H9 (cell line): ENCODE measurements around the gene CLEC2L. TPM values are rescaled to one million over a fixed set of nuclear protein-coding genes. Genes with fewer than 3 reads are reported as not detected.

ENCODE experiments used
- DNase-seq: peaks from one replicate; pipeline ENCODE4 v3.0.0-alpha.2; 2017
- H2AFZ ChIP-seq: one replicate; pipeline ENCODE4 v1.6.1; 2013; ENCODE audit warnings: mild to moderate bottlenecking, low read length, control low read depth, moderate library complexity
- H2AK5ac ChIP-seq: 2 replicates; pipeline ENCODE4 v1.6.1; 2013; ENCODE audit warnings: low read length, control low read depth, mixed read lengths; ENCODE audit not compliant: insufficient read length
- H2BK120ac ChIP-seq: one replicate; pipeline ENCODE4 v1.6.1; 2013; ENCODE audit warnings: low read depth, mild to moderate bottlenecking, low read length, control low read depth, inconsistent platforms; ENCODE audit not compliant: poor library complexity, severe bottlenecking
- H2BK12ac ChIP-seq: 2 replicates; pipeline ENCODE4 v1.6.1; 2013; ENCODE audit warnings: low read length, control low read depth, mixed read lengths, low read depth; ENCODE audit not compliant: insufficient read length
- H2BK15ac ChIP-seq: 2 replicates; pipeline ENCODE4 v1.6.1; 2013; ENCODE audit warnings: low read depth, low read length, control low read depth
- H2BK20ac ChIP-seq: one replicate; pipeline ENCODE4 v1.6.1; 2013; ENCODE audit warnings: low read depth, mild to moderate bottlenecking, low read length, control low read depth, inconsistent platforms; ENCODE audit not compliant: poor library complexity, severe bottlenecking
- H2BK5ac ChIP-seq: 2 replicates; pipeline ENCODE4 v1.6.1; 2013; ENCODE audit warnings: low read length, control low read depth, mixed read lengths; ENCODE audit not compliant: insufficient read length
- H3K14ac ChIP-seq: 2 replicates; pipeline ENCODE4 v1.6.1; 2013; ENCODE audit warnings: low read length, control low read depth; ENCODE audit not compliant: insufficient read depth
- H3K18ac ChIP-seq: 2 replicates; pipeline ENCODE4 v1.6.1; 2013; ENCODE audit warnings: low read depth, mild to moderate bottlenecking, mixed read lengths, low read length, control low read depth; ENCODE audit not compliant: insufficient read length
- H3K23ac ChIP-seq: 2 replicates; pipeline ENCODE4 v1.6.1; 2013; ENCODE audit warnings: low read length, control low read depth, mixed read lengths, low read depth; ENCODE audit not compliant: insufficient read length
- H3K23me2 ChIP-seq: 2 replicates; pipeline ENCODE4 v1.6.1; 2013; ENCODE audit warnings: low read depth, mild to moderate bottlenecking, mixed read lengths, low read length, control low read depth; ENCODE audit not compliant: insufficient read length, poor library complexity, severe bottlenecking
- H3K27ac ChIP-seq: 2 replicates; pipeline ENCODE4 v1.5.1; 2013; ENCODE audit warnings: low read length, control low read depth, mixed read lengths, low read depth; ENCODE audit not compliant: insufficient read length
- H3K27me3 ChIP-seq: 2 replicates; pipeline ENCODE4 v1.6.1; 2013; ENCODE audit warnings: low read length, control low read depth, inconsistent platforms; ENCODE audit not compliant: insufficient read depth
- H3K4ac ChIP-seq: 2 replicates; pipeline ENCODE4 v1.6.1; 2013; ENCODE audit warnings: low read depth, mild to moderate bottlenecking, control low read depth, inconsistent platforms, low read length, moderate library complexity
- H3K4me1 ChIP-seq: 2 replicates; pipeline ENCODE4 v1.6.1; 2013; ENCODE audit warnings: low read length, control low read depth, inconsistent platforms; ENCODE audit not compliant: insufficient read depth
- H3K4me2 ChIP-seq: 2 replicates; pipeline ENCODE4 v1.6.1; 2013; ENCODE audit warnings: low read length, control low read depth, mixed read lengths; ENCODE audit not compliant: insufficient read length, insufficient read depth
- H3K56ac ChIP-seq: 2 replicates; pipeline ENCODE4 v1.6.1; 2013; ENCODE audit warnings: low read depth, mild to moderate bottlenecking, mixed read lengths, low read length, control low read depth; ENCODE audit not compliant: insufficient read length
- H3K79me1 ChIP-seq: 2 replicates; pipeline ENCODE4 v1.6.1; 2013; ENCODE audit warnings: low read depth, mild to moderate bottlenecking, moderate library complexity, low read length, control low read depth, inconsistent platforms; ENCODE audit not compliant: insufficient read depth, poor library complexity, severe bottlenecking
- H3K79me2 ChIP-seq: 2 replicates; pipeline ENCODE4 v1.6.1; 2013; ENCODE audit warnings: low read length, control low read depth, inconsistent platforms; ENCODE audit not compliant: insufficient read depth
- H3K9ac ChIP-seq: 2 replicates; pipeline ENCODE4 v1.6.1; 2013; ENCODE audit warnings: low read length, control low read depth, mixed read lengths; ENCODE audit not compliant: insufficient read length; ENCODE audit errors: extremely low read depth
- H3K9me3 ChIP-seq: one replicate; pipeline ENCODE4 v1.6.1; 2013; ENCODE audit warnings: low read depth, low read length, inconsistent platforms; ENCODE audit not compliant: control insufficient read depth
- H3T11ph ChIP-seq: one replicate; pipeline ENCODE4 v1.6.1; 2013; ENCODE audit warnings: mild to moderate bottlenecking, low read length, control low read depth, inconsistent platforms
- H4K20me1 ChIP-seq: one replicate; pipeline ENCODE4 v1.6.1; 2013; ENCODE audit not compliant: control insufficient read depth, insufficient read length, insufficient read depth
- H4K5ac ChIP-seq: 2 replicates; pipeline ENCODE4 v1.6.1; 2013; ENCODE audit warnings: low read depth, mild to moderate bottlenecking, mixed read lengths, low read length, control low read depth; ENCODE audit not compliant: insufficient read length
- H4K8ac ChIP-seq: replicated peaks from 2 replicates; pipeline ENCODE4 v1.6.1; 2013; ENCODE audit warnings: low read length, control low read depth, mixed read lengths, low read depth; ENCODE audit not compliant: insufficient read length
- H4K91ac ChIP-seq: 2 replicates; pipeline ENCODE4 v1.6.1; 2013; ENCODE audit warnings: low read depth, mild to moderate bottlenecking, moderate library complexity, mixed read lengths, low read length, control low read depth; ENCODE audit not compliant: insufficient read length
- H3K27ac Mint-ChIP-seq, 3 experiments: 2 replicates in 2 of 3; 3 replicates in 1 of 3; pipeline ENCODE4 v1.8.0; 2020 to 2021; ENCODE audit warnings: mixed read lengths in 3 of 3, mild to moderate bottlenecking in 1 of 3, moderate library complexity in 1 of 3
- H3K27me3 Mint-ChIP-seq: 2 replicates; pipeline ENCODE4 v1.8.0; 2021; ENCODE audit warnings: low read depth, mild to moderate bottlenecking, moderate library complexity, mixed read lengths
- H3K36me3 Mint-ChIP-seq, 3 experiments: 2 replicates in 2 of 3; 3 replicates in 1 of 3; pipeline ENCODE4 v1.8.0; 2020 to 2021; ENCODE audit warnings: low read depth in 3 of 3, mixed read lengths in 3 of 3; ENCODE audit not compliant: insufficient read depth in 1 of 3
- H3K4me1 Mint-ChIP-seq, 2 experiments: 2 replicates each; pipeline ENCODE4 v1.8.0; 2020; ENCODE audit warnings: mixed read lengths in 2 of 2
- H3K4me3 Mint-ChIP-seq, 2 experiments: 2 replicates in 1 of 2; 3 replicates in 1 of 2; pipeline ENCODE4 v1.8.0; 2020 to 2021; ENCODE audit warnings: mild to moderate bottlenecking in 2 of 2, mixed read lengths in 2 of 2, moderate library complexity in 1 of 2
- H3K9me3 Mint-ChIP-seq, 2 experiments: 2 replicates in 1 of 2; 3 replicates in 1 of 2; pipeline ENCODE4 v1.8.0; 2020; ENCODE audit warnings: mild to moderate bottlenecking in 2 of 2, mixed read lengths in 2 of 2, moderate library complexity in 1 of 2
- CTCF ChIP-seq: fragments of 200-600 bp; sonication (generic); conservative IDR thresholded peaks from 3 replicates; pipeline ENCODE4 v1.8.0; 2021; ENCODE audit warnings: antibody characterized with exemption, mild to moderate bottlenecking
- WGBS: extraction: QIAGEN DNeasy Blood & Tissue Kit; methylation state at CpG from one replicate; pipeline ENCODE4 v1.1.7; 2013; ENCODE audit warnings: missing lambda C conversion rate, low lambda C conversion rate, mixed read lengths; ENCODE audit not compliant: insufficient read length; ENCODE audit errors: extremely low coverage; 5-methylcytosine and 5-hydroxymethylcytosine counted together
- total RNA-seq: library from RNA; stranded (reverse); gene quantifications from 2 replicates; pipeline ENCODE4 v1.2.1, GENCODE V29; 2021

CLEC2L gene
- total RNA-seq, 1 experiment from 2014 or later = 0.74 TPM

DNA sequence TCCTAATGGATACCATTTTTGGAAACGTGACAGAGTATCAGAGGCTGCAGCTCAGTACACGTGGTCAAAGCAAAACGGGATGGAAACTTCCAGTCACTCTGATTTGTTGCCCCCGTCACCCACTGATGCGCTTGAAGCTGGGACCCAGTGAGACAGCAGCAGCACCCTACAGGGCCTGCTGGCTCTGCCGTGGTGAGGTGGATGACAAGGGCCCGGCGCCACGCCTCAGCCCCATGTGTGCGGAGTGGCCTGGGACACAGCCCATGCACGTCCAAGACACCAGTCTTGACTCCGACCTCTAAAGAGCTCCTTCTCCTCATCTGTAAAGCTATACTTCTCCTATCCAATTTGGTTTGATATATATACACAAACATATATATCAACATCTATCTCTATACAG, 39.0 kb downstream of the CLEC2L start:
- Histone ChIP-seq H2AFZ (no peak overlapping the region), H3K9ac (no peak overlapping the region), H3K79me2 (no peaks in the 10 kb centered on the region), H3K9me3 (no peaks in the 10 kb centered on the region), H3K27me3 (no peaks in the 10 kb centered on the region), H3K27ac (no peak overlapping the region), H4K91ac (no peak overlapping the region), H4K8ac (no peak overlapping the region), H3K4me2 (no peak overlapping the region), H3K14ac (no peak overlapping the region), H3K4me1 (no peaks in the 10 kb centered on the region), H3T11ph (no peak overlapping the region), H2BK15ac (no peak overlapping the region), H3K23me2 (no peaks in the 10 kb centered on the region), H3K18ac (no peak overlapping the region), H3K79me1 (no peaks in the 10 kb centered on the region), H2AK5ac (no peak overlapping the region), H2BK120ac (no peak overlapping the region), H4K5ac (no peak overlapping the region), H4K20me1 (no peaks in the 10 kb centered on the region), H2BK20ac (no peak overlapping the region), H2BK12ac (no peak overlapping the region), H3K23ac (no peak overlapping the region), H2BK5ac (no peak overlapping the region), H3K56ac (no peak overlapping the region), H3K4ac (no peak overlapping the region)
- Mint-ChIP-seq H3K27me3 (peaks cover 2% of the 10 kb centered on the region; the same call in 1 of the 2 replicates), H3K4me1 (peaks cover 27 to 33% of the 10 kb centered on the region in 2 experiments), H3K36me3 (peaks cover 0 to 4% (median 0%) of the 10 kb centered on the region in 3 experiments; a peak in 2 of 7 replicates), H3K9me3 (no peaks in the 10 kb centered on the region), H3K4me3 (no peak overlapping the region; a peak in 1 of 5 replicates), H3K27ac (no peak overlapping the region)
- no peak for TF ChIP-seq CTCF
- no CpG with 5 or more reads among the region's 12 CpGs for WGBS
- DNase-seq = no peak
